Embryonic facial prominence (tissue), 1 donor: ENCODE results near the gene COL27A1.

Experiments used
- DNase-seq: peaks from one replicate; pipeline ENCODE4 v3.0.0-alpha.2; 2016; ENCODE audit errors: extremely low spot score

The COL27A1 gene

DNA sequence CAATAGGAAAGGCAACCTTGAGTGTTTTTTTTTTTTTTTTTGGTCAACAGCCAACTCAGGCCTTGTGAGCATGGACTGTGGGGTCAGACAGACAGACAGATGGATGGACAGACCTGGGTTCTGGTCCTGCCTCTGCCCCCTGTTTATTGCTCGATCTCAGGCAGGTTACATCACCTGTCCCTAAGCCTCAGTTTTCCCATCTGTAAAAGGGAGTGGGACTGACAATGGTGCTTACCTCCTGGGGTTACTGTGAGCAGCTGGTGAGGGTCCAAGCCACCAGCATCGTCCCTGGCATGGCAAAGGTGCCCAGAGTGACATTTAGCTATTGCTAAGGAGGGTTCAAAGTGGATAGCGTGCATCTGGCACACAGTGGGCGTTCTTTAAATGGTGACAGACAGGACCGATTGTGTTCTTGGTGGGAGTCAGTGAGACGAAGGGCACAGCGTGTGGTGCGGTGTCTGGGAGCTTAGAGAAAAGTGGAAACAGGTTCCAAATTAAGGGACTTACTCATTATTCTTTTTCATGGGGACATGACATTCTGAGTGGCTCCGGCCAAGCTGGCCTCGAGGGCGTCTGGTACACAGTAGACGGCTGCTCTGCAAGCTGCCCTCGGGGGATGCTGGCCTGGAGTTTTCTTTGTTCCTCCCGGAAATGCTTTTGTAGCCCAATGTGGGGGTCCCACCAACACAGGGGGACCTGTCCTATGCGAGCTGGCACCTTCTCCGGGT lies 72.1 kb downstream of the COL27A1 start:
- no peak for DNase-seq

DNA sequence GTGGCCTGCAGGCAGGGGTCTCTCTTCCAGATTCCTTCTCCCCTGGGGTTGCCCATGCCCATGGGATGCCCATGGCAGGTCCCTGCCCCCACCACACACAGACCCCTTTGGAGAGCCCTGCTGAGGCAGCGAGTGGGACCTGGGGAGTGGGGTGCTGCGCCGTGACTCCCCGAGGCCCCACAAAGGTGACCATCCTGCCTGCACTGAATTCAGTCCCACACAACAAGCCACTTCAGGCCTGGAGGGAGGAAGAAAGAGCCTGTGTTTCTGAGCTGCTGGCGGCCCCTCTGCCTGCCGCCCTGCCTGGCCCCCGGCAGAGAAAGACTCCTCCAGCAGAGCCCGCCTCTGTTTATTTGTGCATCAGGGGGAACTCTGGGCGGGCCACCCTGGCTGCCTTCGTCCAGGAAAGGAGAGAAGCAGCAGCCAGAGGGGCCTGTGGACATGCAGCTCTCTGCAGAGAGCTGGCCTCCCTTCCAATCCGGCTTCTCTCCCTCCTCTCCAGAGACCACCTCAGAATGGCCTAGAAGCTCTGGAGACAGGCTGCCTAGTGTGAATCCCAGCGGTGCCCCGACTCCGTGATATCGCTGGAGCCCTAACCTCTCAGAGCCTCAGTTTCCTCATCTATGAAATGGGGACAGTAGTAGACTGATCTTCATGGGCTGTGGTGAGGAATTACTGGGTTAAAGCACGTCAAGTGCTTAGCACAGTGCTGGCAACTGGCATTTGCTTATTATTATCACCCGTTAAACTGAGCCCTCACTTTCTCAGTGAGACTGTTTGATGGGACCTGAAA lies 72.9 kb downstream of the COL27A1 start:
- DNase-seq: no peak

DNA sequence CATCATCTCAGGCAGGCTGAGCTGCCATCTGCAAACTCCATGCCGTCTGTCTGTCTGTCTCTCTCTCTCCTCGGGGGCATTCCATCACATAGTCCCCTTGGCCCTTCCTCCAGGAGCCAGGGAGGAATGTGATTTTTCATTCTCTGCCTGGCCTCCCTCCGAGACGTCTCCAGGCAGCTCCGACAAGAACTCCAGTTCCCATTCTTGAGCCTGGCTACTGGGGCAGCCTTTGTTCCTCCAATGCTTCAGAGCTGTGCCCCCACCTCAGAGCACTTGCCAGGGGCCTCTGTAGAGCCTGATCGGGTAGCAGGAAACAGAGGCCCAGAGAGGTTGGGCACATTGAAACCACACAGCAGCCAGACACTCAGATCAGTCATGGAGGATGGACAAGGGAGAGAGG lies 74.0 kb downstream of the COL27A1 start:
- no peak for DNase-seq

DNA sequence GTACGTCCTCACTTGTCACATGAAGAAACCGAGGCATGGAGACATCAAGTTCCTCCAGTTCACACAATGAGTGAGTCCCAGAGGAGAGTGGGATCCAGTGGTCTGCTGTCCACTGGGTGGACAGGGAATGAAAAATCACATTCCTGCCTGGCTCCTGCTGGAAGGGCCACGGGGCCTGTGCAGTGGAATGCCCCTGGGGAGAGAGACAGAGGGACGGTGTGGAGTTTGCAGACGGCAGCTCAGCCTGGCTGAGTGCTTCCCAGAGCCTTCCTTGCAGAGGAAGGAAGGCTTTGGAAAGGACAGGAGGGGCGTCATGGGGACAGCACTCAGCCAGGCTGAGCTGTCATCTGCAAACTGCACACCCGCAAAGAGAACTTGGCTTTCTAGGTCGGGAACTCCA lies 74.7 kb downstream of the COL27A1 start:
- DNase-seq: no peak

DNA sequence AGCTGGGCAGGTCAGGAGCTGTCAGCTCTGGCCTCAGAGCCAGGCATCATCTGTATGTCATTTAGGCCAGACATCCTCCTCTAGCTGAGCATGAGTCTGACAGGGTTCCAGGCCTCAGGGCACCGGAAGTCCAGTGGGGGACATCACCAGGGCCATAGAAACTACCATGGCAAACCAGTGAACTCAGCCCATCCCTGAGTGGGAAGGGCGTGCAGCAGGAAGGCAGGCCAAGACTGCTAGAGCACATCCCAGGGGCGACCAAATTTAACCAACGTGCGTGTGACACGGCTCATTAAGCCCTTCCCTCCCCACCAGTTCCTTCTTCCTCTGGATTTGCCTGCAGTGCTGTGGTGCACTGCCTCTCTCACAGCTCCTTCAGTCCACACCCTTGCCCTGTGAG lies 75.9 kb downstream of the COL27A1 start:
- no peak for DNase-seq

DNA sequence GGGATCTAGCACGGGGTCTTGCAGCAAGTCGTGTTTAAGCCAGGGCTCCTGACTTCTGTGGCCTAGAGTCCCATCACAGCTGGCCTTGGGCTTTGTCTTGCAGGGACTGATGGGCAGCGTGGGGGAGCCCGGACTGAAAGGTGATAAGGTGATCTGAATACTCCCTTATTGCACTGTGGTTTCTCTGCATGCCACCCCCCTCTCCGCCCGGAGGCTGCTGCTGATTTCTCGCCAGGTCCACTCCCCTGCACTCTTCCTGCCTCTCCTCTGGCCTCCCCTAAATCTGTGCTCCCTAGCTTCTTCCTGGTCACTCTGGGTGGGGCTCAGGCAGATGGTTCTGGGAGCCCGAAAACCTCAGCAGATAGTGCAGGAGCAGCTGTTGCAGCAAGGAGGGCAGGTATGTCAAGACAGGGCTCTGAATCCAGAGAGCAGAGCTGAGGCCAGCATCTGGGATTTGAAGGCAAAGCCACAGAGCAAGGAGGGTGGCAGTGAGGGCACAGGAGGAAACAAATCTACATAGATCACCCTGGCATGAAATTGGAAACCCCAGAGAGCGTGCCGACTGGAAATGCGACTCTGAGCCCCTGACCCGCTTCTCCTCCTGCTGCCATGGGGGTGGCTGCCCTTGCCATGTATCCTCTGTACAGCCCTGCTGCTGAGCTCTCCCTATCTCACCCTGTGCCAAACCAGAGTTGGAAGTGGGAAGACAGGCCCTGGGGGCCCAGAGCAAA lies 76.5 kb downstream of the COL27A1 start:
- DNase-seq: no peak

DNA sequence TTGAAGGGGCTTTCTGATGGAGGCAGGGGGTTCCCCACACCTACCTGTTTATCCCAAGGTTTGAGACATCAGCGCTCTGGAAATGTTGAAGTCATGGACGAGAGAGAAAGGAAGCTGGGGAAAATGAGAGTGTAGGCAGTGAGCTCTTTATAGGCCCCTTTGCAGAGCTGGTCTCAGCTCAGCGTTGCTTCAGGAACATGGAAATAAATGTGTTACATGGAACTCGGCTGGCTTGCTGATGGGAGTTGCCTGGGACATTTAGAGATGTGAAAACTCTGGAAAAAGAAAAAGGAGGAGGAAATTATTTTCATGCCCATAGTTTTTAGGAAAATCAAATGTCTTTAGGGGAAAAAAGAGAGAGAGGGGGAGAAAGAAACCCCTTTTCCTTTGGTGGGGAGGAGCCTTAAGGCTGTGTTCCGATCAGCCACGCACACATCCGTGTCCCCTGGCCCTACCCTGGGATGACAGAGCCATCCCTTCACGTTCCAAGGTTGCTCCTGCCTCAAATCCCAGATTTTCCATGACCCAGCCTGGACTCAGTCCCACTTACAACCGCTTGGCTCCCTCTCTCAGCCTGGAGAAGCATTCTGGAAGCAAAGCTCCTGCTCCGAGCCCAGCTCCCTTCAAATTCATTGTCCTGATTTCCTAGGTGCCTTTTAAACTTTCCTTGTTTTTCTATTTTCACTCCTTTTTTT lies 78.3 kb downstream of the COL27A1 start:
- peak; percentile 52 for DNase-seq

DNA sequence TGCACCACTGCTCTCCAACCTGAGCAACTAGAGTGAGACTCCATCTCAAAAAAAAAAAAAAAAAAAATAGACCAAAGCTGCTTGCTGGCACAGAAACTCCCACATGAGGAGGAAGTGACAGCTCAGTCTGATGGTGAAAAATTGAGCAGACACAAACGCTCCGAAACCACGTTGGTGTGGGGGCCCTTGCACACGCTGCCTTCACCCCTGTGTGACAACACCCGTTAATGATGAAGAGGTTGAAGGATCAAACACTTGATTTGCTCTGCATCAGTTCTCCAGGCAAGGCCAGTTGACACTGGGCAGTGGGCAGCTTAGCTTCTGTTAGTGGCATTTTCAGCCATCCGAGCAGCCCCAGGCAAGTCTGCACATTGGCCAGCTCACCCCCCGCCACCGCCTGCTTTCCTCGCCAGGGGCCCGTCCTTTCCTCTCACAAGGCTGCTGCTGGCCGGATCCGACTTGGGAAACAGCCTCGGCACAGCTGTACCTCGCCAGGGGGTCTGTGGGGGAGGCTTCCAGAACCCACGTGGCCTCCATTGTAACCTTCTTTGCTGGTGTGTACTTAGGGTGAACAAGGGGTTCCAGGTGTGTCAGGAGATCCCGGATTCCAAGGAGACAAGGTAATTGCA lies 79.8 kb downstream of the COL27A1 start:
- DNase-seq: no peak

DNA sequence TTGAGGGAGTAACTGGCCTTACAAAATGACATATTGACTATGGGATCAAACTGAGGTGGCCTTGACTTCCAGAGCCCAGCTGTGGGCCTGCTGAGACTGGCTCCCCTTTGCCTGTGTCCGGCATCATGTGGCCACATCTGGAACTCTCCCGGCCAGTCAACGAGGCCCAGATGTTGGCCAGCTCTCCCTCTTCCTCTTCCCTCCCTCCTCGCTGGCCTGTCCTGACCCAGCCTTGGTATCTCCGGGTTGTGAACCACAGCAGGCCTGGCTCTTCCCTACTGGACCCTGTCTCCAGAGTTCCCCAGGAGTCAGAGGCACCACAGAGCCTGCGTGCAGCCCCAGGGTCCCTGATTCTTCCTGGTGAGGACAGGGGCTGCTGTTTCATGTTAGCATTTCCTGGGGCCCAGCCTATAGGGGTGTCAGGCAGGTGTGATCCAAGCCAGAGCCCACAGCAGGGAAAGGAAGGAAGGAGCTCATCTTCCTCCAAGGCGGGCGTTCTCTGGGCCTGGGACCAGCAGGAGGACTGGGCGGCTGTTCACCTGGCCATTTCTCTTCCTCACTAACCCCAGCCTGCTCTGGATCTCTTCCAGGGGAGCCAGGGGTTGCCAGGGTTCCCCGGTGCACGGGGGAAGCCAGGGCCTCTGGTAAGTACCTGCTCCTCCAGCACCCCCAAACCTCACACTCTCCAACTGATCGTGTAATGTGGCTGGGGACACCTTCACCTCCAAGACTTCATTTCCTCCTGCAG lies 81.2 kb downstream of the COL27A1 start:
- no peak for DNase-seq

DNA sequence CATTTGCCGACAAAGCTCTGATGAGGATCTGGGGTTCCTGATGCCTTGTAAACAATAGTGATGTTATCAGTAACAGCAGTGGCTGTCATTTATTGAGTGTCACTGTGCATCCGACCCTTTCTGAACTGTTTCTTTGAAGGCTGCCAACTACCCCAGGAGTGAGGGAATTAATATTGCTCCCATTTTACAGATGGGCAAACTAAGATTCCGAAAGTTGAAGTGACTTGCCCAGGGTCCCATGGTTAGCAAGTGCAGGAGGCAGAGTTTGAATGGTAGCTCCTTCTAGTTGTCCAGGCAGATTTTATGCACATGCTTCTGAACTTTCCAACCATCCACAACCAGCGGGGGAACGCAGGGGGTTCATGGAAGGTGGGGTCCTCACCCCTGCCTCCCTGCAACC lies 81.9 kb downstream of the COL27A1 start:
- DNase-seq: no peak

DNA sequence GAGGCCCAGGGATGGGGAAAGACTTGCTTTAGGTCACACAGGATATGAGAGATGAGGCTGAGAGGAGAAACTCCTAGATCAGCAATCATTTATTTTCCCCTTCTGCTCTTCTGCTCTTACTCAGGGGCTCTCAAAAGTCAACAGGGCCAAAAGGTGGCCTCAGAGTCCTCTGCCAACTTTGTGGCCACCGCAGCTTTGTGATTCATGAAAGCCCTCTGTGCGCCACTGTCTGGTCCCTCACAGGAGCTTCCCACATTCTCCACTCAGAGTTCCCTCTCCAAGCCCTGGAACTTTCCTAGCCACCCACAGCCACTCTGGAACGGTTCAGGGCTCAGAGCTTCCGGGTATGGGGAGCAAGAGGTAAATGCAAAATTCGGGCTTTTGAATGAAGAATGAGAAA lies 82.4 kb downstream of the COL27A1 start:
- DNase-seq: no peak

DNA sequence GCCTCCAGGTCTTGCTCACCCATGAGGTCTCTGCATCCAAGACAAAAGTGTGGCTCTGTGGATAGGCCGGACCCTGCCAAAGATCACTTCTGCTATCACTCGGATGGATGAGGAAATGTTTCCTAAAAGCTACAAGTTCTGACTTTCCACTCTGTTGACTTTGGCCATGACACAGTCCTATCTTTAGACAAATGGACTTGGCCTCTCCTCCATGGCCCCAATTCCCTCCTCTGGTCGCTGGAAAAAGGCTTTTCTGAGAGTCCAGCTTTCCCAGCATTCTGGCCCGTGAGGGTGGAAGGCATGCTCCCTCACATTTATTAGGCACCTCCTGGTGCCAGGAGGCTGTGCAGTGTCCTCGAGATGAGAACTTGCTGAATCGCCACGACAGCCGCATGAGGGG lies 83.1 kb downstream of the COL27A1 start:
- DNase-seq: no peak

DNA sequence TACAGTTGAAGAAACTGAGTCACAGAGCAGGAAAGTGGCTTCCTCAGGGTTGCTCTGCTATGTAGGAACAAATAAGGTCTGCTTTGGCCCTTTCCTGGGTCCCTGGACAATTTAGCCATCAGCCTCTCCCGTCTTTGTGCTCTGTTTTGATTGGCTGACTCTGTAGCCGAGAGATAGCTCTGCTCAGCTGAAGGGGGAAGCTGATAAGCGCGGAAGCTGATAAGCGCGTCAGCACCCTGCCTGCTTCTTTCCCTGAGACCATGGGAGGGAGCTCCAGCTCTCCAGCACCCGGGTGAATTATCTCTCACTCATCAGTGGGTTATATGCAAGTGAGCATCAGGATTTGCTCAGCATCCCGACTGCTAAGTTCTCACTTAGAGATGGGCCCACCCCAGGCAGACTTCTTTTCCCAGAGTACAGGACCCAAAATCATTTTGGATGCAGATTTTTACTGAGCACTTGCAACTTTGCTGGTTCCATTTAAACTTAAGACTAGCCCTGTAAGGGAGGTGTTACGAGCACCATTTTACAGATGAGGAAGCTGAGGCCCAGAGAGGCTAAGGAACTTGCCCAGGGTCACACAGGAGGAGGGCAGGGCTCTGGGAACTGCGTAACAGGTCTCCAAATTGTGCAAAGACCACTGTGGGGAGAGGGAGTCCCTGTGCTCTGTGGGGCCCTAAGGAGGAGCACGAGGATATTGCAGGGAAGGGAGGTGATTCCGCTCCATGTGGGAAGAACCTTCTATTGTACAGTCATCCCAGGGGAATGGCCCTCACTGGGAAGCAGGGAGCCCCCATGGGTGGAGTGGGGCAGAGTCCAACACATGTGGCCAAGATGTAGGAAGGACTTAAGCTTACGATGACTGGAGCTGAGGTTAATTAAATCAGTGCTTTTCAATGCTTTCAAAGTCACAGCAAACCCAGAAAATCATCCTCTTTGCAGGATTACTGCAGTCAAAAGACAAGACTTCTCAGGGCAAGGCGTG lies 83.8 kb downstream of the COL27A1 start:
- no peak for DNase-seq

DNA sequence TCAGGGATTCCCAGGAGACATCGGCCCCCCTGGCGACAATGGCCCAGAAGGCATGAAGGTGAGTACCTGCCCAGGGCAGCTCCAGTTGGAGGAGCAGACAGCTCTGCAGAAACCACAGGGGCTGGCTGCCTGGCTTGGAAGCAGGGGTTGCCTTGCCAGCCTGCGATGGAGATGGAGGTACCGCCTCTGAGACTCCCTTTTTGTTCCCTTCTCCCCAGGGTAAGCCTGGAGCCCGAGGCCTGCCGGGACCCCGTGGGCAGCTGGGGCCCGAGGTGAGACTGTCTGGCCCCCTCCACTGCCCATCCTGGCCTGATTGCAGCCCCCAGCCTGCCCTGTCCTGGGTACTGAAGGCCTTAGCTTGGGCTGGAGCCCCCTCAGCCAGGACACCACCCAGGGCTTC lies 84.9 kb downstream of the COL27A1 start:
- no peak for DNase-seq

DNA sequence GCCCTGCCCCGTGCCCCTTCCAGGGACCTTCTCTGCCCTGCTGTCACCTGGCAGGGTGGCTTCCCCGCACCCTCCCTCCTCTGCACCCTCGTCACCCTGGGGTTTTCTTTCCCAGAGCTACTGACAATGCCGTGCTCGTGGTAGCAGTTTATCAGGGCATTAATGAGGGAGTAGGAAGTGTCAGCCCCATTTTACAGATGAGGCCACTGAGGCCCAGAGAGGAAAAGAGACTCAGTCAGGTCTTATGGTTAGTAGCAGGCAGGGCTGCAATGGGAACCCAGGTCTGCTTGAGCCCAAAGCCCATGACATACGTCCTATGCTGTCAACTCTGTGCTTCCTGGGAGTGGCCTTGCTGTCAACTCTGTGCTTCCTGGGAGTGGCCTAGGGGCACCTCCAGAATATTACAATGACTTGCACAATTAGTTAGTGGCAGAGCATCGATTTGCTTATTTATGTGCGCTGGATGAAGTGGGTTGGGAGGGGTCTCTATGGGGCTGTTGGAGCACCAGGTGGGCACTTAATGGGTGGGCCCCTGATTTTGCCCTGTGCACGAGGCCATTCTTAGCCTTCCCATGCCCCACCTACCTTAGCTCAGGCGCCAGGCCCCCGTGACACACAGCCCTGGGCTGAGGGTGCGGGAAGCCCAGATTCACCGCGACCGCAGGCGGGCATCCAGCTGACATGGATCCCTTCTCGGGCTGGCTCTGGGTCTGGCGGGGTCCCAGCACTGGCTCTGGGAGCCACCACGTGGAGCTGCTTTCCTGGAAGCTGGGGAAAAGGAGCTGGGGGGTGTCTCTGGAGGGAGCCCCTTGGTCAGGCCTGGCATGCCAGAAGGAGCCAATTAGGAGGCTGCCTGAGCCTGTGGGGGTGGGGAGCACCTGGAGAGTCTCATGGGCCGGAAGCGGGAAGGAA lies 85.6 kb downstream of the COL27A1 start:
- no peak for DNase-seq

DNA sequence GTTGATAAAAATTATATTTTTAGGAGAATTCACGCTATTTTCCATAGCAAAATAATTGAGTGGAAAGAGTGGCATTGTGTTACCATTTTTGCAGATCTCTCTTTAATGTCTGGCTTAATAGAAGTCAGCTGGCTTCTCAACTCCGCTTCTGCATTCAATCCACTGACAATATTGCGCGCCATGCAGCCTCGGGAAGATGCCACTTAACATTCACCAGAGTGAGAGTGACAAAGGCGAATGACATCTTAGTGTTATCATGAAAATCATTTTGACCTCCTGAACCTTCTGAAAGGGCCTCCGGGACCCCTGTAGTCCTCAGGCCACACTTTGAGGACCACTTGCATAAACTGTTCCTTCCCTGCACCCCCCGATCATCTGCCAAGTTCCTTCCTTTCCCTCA lies 87.5 kb downstream of the COL27A1 start:
- DNase-seq: no peak

DNA sequence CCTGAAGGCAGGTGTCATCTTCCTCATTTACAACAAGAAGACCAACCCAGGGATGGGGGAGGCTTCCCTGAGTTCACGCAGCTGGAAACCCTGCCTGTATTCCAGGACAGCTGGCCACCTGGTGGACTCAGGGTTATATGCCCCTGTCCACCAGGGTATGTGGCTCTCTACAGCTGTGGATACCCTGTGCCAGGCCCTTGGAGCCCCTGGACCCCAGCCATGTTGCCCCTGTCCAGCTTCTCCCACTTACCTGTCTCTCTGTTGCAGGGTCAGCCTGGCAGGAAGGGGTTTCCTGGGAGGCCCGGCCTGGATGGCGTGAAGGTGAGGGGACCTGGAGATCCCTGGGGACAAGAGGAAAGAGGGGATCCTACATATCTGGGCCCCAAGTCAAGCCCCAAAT lies 87.9 kb downstream of the COL27A1 start:
- DNase-seq: no peak

DNA sequence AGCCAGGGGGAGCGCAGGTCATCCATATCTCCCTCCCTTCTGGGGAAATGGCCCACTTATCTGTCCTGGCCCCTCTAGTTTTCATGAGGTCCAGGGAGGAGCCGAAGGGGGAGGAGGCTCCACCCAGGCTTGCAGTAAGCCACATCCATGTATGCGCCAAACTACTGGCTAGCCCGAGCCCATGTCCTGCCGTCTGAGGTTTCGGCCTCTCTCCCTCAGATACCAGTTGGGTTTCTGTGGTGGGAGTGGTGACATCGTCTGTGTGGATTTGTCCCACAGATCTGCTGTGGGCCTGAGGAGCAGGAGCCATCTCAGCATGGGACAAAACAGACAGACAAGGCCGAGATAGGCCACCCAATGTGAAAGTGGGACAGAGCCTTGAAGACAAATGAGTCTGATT lies 89.2 kb downstream of the COL27A1 start:
- no peak for DNase-seq

DNA sequence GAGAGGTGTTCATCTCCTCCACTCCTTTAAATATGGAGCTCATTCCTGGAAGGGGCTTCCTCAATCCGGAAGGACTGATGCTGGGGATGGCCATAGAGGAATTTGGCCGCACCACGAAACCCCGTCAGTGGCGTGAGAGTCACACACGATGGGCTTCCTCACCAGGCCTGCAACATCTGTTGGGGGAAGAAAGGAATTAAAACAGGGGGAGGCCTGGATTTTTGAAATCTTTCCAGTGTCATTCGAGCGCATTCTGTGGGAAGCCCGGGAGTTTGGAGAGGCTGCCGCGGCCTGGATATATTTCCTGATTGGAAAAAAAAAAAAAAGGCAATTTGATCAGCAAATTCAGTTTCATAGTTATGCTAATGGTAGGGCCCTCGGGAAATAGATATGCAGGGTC lies 91.2 kb downstream of the COL27A1 start:
- no peak for DNase-seq
